Stomach smooth muscle (tissue), 2 donors: ENCODE measurements around the gene THEM4.

Experiments used
- H3K27ac ChIP-seq: one replicate; pipeline ENCODE4 v1.7.0; 2013; ENCODE audit warnings: mild to moderate bottlenecking, low read length, inconsistent platforms
- H3K27me3 ChIP-seq, 2 donors: one replicate each; pipeline ENCODE4 v1.7.0; 2013; ENCODE audit warnings: low read length in 2 of 2; ENCODE audit not compliant: insufficient read depth in 2 of 2, control insufficient read depth in 1 of 2
- H3K36me3 ChIP-seq, 2 donors: one replicate each; pipeline ENCODE4 v1.7.0; 2013; ENCODE audit warnings: low read length in 2 of 2; ENCODE audit not compliant: control insufficient read depth in 2 of 2, insufficient read depth in 2 of 2
- H3K4me1 ChIP-seq: one replicate; pipeline ENCODE4 v1.7.0; 2013; ENCODE audit warnings: low read length; ENCODE audit not compliant: control insufficient read depth, insufficient read depth
- H3K4me3 ChIP-seq, 2 donors: one replicate each; pipeline ENCODE4 v1.7.0; 2013; ENCODE audit warnings: low read length in 2 of 2
- H3K9ac ChIP-seq, 2 donors: one replicate each; pipeline ENCODE4 v1.7.0; 2013; ENCODE audit warnings: low read length in 2 of 2, mild to moderate bottlenecking in 1 of 2
- H3K9me3 ChIP-seq, 2 donors: one replicate each; pipeline ENCODE4 v1.7.0; 2013; ENCODE audit warnings: low read length in 2 of 2; ENCODE audit not compliant: control insufficient read depth in 2 of 2
- donor health status: healthy.
- donor health status: Pancreatic carcinoma.

THEM4 gene

DNA sequence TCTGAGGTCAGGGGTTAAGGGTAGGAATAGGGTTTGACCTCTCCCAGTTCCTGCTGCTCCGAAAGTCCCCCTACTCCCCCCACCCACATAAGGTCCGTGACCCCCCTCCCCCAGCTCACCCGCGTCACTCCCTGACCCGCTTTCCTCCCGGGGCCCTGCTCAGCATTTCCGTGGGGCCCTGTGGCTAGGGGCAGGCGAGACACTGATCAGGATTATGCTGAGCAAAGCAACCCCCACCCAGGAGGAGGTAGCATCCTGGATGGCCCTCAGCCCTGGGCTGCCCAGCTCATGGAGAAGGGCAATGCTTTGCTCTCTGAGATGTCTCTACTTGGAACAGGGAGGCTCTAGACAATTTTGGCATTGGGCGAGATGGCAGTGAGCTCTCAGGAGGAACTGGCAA is 81.5 kb downstream of the THEM4 start:
- Histone ChIP-seq H3K27ac (no peak overlapping the region), H3K36me3 (no peaks in the 10 kb centered on the region), H3K27me3 (peaks cover 4 to 18% of the 10 kb centered on the region in 2 donors), H3K4me3 (no peak overlapping the region), H3K9ac (no peak overlapping the region), H3K9me3 (no peaks in the 10 kb centered on the region), H3K4me1 (peaks cover 7% of the 10 kb centered on the region)

DNA sequence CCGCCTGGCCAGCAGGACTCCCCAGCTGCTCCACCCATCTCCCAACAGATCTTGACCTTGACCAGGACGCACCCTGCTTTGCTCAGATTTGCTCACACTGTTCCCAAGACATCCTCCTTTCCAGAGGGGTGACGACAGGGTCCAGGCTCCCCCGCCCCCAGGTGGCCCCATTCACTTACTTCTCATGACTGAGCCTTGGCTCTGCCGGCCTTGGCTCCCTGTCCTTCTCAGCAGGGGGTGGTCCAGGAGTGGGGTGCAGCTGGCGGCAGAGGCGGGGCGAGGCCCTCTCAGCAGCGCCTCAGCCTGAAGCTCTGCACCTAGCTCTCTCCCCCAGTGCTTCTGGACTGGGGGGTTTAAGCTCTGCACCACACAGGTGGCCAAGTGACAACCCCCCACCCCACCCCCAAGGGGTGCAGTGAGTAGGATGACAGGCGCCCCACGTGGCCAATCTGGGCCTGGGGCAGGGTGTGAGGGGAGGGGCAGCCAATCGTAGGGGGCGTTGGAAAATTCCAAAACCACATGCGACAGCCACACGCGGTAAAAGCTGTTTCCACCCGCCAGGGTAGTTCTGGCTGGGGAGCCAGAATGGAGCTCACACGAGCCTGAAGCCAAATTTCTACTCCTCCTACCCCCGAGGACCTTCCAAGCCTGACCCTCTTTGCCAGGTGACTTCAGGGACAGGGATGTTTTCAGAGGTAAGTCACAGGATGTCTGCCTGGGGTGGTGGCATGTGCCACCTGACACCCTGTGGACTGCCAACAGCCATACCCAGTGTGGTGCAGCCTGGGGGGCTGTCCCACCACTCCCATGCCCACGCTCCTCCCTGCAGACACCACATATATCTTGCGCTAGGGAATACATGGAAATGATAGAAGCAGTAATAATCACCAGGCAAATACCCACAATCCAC is 83.3 kb downstream of the THEM4 start:
- Histone ChIP-seq H3K36me3 (no peaks in the 10 kb centered on the region), H3K4me1 (peaks cover 5% of the 10 kb centered on the region), H3K27ac (no peak overlapping the region), H3K9me3 (no peaks in the 10 kb centered on the region), H3K9ac (no peak overlapping the region), H3K4me3 (no peak overlapping the region), H3K27me3 (peaks cover 7 to 18% of the 10 kb centered on the region in 2 donors)

GRCh38 chr1:151825204-151825603 is 84.1 kb downstream of the THEM4 start:
- no peak overlapping the region for H3K9ac ChIP-seq
- peaks cover 7 to 15% of the 10 kb centered on the region in 2 donors for H3K27me3 ChIP-seq
- peaks cover 5% of the 10 kb centered on the region for H3K4me1 ChIP-seq
- no peak overlapping the region for H3K4me3 ChIP-seq
- H3K36me3 ChIP-seq: no peaks in the 10 kb centered on the region
- H3K27ac ChIP-seq: no peak overlapping the region
- no peaks in the 10 kb centered on the region for H3K9me3 ChIP-seq
